NCI-H128 (cell line): ENCODE data around the gene TMEM150C.
"Not testable (repeated sequence)": the region's sequence is repeated elsewhere in the genome, so short reads cannot be mapped to it uniquely, and the experiment has no call there.

ENCODE experiments used
- DNase-seq: peaks from one replicate; lab custom pipeline; 2025; ENCODE audit not compliant: unreplicated experiment; lab: John Stamatoyannopoulos, UW

Gene TMEM150C

GRCh38 chr4:82479562-82479961 lies 82.2 kb downstream of the TMEM150C start:
- DNase-seq: no peak

- not testable (repeated sequence) for DNase-seq
Measured at GRCh38 chr4:82477469-82477868, 84.3 kb downstream of the TMEM150C start.

- not testable (repeated sequence) for DNase-seq
Measured at GRCh38 chr4:82475931-82476330, 85.9 kb downstream of the TMEM150C start.

- DNase-seq: no peak
Measured at GRCh38 chr4:82473621-82474164, 88.1 kb downstream of the TMEM150C start.

GRCh38 chr4:82473080-82473479 lies 88.7 kb downstream of the TMEM150C start:
- not testable (repeated sequence) for DNase-seq

GRCh38 chr4:82469791-82470345 lies 91.9 kb downstream of the TMEM150C start:
- DNase-seq: no peak

GRCh38 chr4:82467471-82467870 lies 94.3 kb downstream of the TMEM150C start:
- DNase-seq: no peak

- DNase-seq: no peak
Measured at GRCh38 chr4:82463221-82463620, 98.6 kb downstream of the TMEM150C start.

GRCh38 chr4:82462415-82462831 lies 99.4 kb downstream of the TMEM150C start:
- DNase-seq: peak; percentile 58

- no peak for DNase-seq
Measured at GRCh38 chr4:82461710-82462109, 100.1 kb downstream of the TMEM150C start.

- no peak for DNase-seq
Measured at GRCh38 chr4:82458729-82459128, 103.1 kb downstream of the TMEM150C start.

- no peak for DNase-seq
Measured at GRCh38 chr4:82457266-82457665, 104.5 kb downstream of the TMEM150C start.

GRCh38 chr4:82452026-82452425 lies 109.8 kb downstream of the TMEM150C start:
- no peak for DNase-seq

- DNase-seq: no peak
Measured at GRCh38 chr4:82450966-82451755, 110.6 kb downstream of the TMEM150C start.

- no peak for DNase-seq
Measured at GRCh38 chr4:82447886-82448285, 113.9 kb downstream of the TMEM150C start.

- DNase-seq: no peak
Measured at GRCh38 chr4:82439088-82439487, 122.7 kb downstream of the TMEM150C start.

GRCh38 chr4:82437285-82438005 lies 124.3 kb downstream of the TMEM150C start:
- DNase-seq: no peak

- DNase-seq: no peak
Measured at GRCh38 chr4:82436780-82437179, 125.0 kb downstream of the TMEM150C start.

- no peak for DNase-seq
Measured at GRCh38 chr4:82436130-82436529, 125.7 kb downstream of the TMEM150C start.

- DNase-seq: no peak
Measured at GRCh38 chr4:82434949-82435348, 126.8 kb downstream of the TMEM150C start.

- DNase-seq: no peak
Measured at GRCh38 chr4:82433791-82434190, 128.0 kb downstream of the TMEM150C start.
